HEK293 (cell line): ENCODE results near the gene CACNA1B.

ENCODE experiments used
- ZBTB7A ChIP-seq: fragments of 450-650 bp; formaldehyde crosslinking; IDR thresholded peaks from 2 replicates; pipeline ENCODE4 v1.5.1; 2016; ENCODE audit warnings: low read depth, missing biosample characterization, missing genetic modification characterization
- ZNF114 ChIP-seq: fragments of 450-650 bp; formaldehyde crosslinking; IDR thresholded peaks from 2 replicates; pipeline ENCODE4 v1.5.0; 2017; ENCODE audit warnings: missing biosample characterization, missing genetic modification characterization
- ZSCAN30 ChIP-seq: fragments of 450-650 bp; IDR thresholded peaks from 2 replicates; pipeline ENCODE4 v1.5.1; 2018; ENCODE audit warnings: missing biosample characterization, mild to moderate bottlenecking, missing genetic modification characterization, moderate library complexity
- TF ChIP-seq, protein P1 (sequence below): fragments of 450-650 bp; formaldehyde crosslinking; optimal IDR thresholded peaks from 2 replicates; pipeline ENCODE3; 2016; ENCODE audit warnings: missing biosample characterization, mild to moderate bottlenecking, missing genetic modification characterization
- TF ChIP-seq, protein P2 (sequence below): fragments of 450-650 bp; formaldehyde crosslinking; IDR thresholded peaks from 2 replicates; pipeline ENCODE4 v1.5.1; 2016; ENCODE audit warnings: missing biosample characterization, missing genetic modification characterization
- TF ChIP-seq, protein P3 (sequence below): fragments of 450-650 bp; formaldehyde crosslinking; IDR thresholded peaks from 2 replicates; pipeline ENCODE4 v1.5.1; 2016; ENCODE audit warnings: missing biosample characterization, missing genetic modification characterization

DNA sequence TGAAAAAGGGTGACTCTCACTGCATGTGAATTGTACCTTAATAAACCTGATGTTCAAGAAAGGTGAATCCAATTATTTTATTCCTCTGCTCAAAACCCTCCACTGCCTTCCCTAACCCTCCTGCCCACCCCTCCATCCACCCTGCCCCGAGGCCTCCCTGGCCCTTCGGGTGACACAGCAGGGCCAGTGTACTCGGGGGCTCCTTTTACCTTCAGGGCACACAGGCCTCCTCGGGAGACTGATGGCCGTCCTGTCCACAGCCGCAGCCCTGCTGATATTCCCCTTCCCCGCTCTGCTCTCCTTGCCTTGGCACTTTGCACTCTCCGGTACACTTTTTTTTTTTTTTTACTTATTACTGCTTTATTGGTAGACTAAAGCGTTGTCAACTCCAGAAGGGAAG is 234.0 kb downstream of the CACNA1B start:
- TF ChIP-seq, protein P1, sequence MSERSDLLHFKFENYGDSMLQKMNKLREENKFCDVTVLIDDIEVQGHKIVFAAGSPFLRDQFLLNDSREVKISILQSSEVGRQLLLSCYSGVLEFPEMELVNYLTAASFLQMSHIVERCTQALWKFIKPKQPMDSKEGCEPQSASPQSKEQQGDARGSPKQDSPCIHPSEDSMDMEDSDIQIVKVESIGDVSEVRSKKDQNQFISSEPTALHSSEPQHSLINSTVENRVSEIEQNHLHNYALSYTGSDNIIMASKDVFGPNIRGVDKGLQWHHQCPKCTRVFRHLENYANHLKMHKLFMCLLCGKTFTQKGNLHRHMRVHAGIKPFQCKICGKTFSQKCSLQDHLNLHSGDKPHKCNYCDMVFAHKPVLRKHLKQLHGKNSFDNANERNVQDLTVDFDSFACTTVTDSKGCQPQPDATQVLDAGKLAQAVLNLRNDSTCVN (tag by site-specific recombination): no peak
- TF ChIP-seq ZSCAN30 (tag by site-specific recombination): no peak
- TF ChIP-seq ZNF114 (tag by site-specific recombination): no peak
- TF ChIP-seq, protein P2, sequence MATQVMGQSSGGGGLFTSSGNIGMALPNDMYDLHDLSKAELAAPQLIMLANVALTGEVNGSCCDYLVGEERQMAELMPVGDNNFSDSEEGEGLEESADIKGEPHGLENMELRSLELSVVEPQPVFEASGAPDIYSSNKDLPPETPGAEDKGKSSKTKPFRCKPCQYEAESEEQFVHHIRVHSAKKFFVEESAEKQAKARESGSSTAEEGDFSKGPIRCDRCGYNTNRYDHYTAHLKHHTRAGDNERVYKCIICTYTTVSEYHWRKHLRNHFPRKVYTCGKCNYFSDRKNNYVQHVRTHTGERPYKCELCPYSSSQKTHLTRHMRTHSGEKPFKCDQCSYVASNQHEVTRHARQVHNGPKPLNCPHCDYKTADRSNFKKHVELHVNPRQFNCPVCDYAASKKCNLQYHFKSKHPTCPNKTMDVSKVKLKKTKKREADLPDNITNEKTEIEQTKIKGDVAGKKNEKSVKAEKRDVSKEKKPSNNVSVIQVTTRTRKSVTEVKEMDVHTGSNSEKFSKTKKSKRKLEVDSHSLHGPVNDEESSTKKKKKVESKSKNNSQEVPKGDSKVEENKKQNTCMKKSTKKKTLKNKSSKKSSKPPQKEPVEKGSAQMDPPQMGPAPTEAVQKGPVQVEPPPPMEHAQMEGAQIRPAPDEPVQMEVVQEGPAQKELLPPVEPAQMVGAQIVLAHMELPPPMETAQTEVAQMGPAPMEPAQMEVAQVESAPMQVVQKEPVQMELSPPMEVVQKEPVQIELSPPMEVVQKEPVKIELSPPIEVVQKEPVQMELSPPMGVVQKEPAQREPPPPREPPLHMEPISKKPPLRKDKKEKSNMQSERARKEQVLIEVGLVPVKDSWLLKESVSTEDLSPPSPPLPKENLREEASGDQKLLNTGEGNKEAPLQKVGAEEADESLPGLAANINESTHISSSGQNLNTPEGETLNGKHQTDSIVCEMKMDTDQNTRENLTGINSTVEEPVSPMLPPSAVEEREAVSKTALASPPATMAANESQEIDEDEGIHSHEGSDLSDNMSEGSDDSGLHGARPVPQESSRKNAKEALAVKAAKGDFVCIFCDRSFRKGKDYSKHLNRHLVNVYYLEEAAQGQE (tag by site-specific recombination): no peak
- TF ChIP-seq, protein P3, sequence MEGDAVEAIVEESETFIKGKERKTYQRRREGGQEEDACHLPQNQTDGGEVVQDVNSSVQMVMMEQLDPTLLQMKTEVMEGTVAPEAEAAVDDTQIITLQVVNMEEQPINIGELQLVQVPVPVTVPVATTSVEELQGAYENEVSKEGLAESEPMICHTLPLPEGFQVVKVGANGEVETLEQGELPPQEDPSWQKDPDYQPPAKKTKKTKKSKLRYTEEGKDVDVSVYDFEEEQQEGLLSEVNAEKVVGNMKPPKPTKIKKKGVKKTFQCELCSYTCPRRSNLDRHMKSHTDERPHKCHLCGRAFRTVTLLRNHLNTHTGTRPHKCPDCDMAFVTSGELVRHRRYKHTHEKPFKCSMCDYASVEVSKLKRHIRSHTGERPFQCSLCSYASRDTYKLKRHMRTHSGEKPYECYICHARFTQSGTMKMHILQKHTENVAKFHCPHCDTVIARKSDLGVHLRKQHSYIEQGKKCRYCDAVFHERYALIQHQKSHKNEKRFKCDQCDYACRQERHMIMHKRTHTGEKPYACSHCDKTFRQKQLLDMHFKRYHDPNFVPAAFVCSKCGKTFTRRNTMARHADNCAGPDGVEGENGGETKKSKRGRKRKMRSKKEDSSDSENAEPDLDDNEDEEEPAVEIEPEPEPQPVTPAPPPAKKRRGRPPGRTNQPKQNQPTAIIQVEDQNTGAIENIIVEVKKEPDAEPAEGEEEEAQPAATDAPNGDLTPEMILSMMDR (tag by site-specific recombination): no peak
- TF ChIP-seq ZBTB7A (tag by site-specific recombination): no peak
